Subcutaneous adipose tissue (tissue), 4 donors: ENCODE results near the gene HPSE2. TPM values are rescaled to one million over a fixed set of nuclear protein-coding genes. Genes with fewer than 3 reads are reported as not detected.

Experiments
- CTCF ChIP-seq: fragments of 450-650 bp; IDR thresholded peaks from one replicate; pipeline ENCODE4 v1.5.1; 2016; ENCODE audit warnings: low read depth, mild to moderate bottlenecking, control low read depth, antibody characterized with exemption, moderate library complexity
- total RNA-seq, 4 donors: library from RNA; depleted of rRNA; stranded (reverse); fragments of >200 nt; gene quantifications; one replicate each; pipeline ENCODE4 v1.1.0, GENCODE V29; 2016

HPSE2 gene
- total RNA-seq, 4 donors from 2014 or later: 0.34 to 3.2 (median 0.71) TPM

- TF ChIP-seq CTCF: no peak
These were observed 92.6 kb downstream of the HPSE2 start for GRCh38 chr10:99143011-99143410.

GRCh38 chr10:99125879-99126278, 109.8 kb downstream of the HPSE2 start:
- TF ChIP-seq CTCF: no peak

- no peak for TF ChIP-seq CTCF
These were observed 111.3 kb downstream of the HPSE2 start for GRCh38 chr10:99124376-99124775.

- TF ChIP-seq CTCF: no peak
These were observed 111.8 kb downstream of the HPSE2 start for GRCh38 chr10:99123851-99124250.

- no peak for TF ChIP-seq CTCF
These were observed 112.3 kb downstream of the HPSE2 start for GRCh38 chr10:99123336-99123735.

- TF ChIP-seq CTCF: no peak
These were observed 116.3 kb downstream of the HPSE2 start for GRCh38 chr10:99119258-99119748.

- TF ChIP-seq CTCF: no peak
These were observed 119.9 kb downstream of the HPSE2 start for GRCh38 chr10:99115703-99116102.

- no peak for TF ChIP-seq CTCF
These were observed 150.3 kb downstream of the HPSE2 start for GRCh38 chr10:99085358-99085757.
